Lower leg skin (tissue), 3 donors: ENCODE measurements around the gene MAP10.
"Not testable (repeated sequence)": the region's sequence is repeated elsewhere in the genome, so short reads cannot be mapped to it uniquely, and the experiment has no call there.

Experiments used
- CTCF ChIP-seq, 3 donors: fragments of 450-650 bp; IDR thresholded peaks; one replicate each; pipeline ENCODE4 v1.5.1; 2016; ENCODE audit warnings: antibody characterized with exemption in 3 of 3, mild to moderate bottlenecking in 3 of 3, moderate library complexity in 2 of 3
- POLR2A ChIP-seq, 2 donors: fragments of 450-650 bp; IDR thresholded peaks; one replicate each; pipeline ENCODE4 v1.6.1; 2016 to 2017; ENCODE audit warnings: antibody characterized with exemption in 2 of 2, mild to moderate bottlenecking in 1 of 2, moderate library complexity in 1 of 2

- not testable (repeated sequence) for TF ChIP-seq CTCF, POLR2A (IDR thresholded peaks at IDR 0.05)
These were observed 19.6 kb upstream of the MAP10 start for GRCh38 chr1:232785630-232786029.
